ENCODE results near the gene PDIA6.

- no peak for TF ChIP-seq CTCF (IDR thresholded peaks at IDR 0.05)
- TF ChIP-seq POLR2A (IDR thresholded peaks at IDR 0.05): no peak
These were observed 38.7 kb downstream of the PDIA6 start for GRCh38 chr2:10773821-10774341.

All from Peyer's patch (tissue), 4 donors.